Chondrocyte (in vitro differentiated cells): ENCODE measurements around the gene DDX20. TPM values are rescaled to one million over a fixed set of nuclear protein-coding genes. Genes with fewer than 3 reads are reported as not detected.

Experiments used
- DNase-seq: peaks from one replicate; pipeline ENCODE4 v3.0.0; 2021; ENCODE audit warnings: mixed read lengths, low spot score
- H3K27ac Mint-ChIP-seq: one replicate; pipeline ENCODE4 v1.8.0; 2021; ENCODE audit warnings: mild to moderate bottlenecking, moderate library complexity, mixed read lengths; ENCODE audit not compliant: unreplicated experiment
- H3K27me3 Mint-ChIP-seq: 2 replicates; pipeline ENCODE4 v1.8.0; 2021; ENCODE audit warnings: low read depth, mixed read lengths
- H3K36me3 Mint-ChIP-seq: 2 replicates; pipeline ENCODE4 v1.8.0; 2021; ENCODE audit warnings: low read depth, mixed read lengths
- H3K4me1 Mint-ChIP-seq: 2 replicates; pipeline ENCODE4 v1.8.0; 2021; ENCODE audit warnings: low read depth, mild to moderate bottlenecking, mixed read lengths
- H3K4me3 Mint-ChIP-seq: one replicate; pipeline ENCODE4 v1.8.0; 2021; ENCODE audit warnings: mild to moderate bottlenecking, moderate library complexity, mixed read lengths; ENCODE audit not compliant: unreplicated experiment
- H3K9me3 Mint-ChIP-seq: 2 replicates; pipeline ENCODE4 v1.8.0; 2021; ENCODE audit warnings: low read depth, mixed read lengths
- CTCF ChIP-seq: fragments of 200-600 bp; sonication (generic); IDR thresholded peaks from 2 replicates; pipeline ENCODE4 v1.5.0; 2021; ENCODE audit warnings: antibody characterized with exemption, mild to moderate bottlenecking, moderate library complexity
- total RNA-seq: library from RNA; stranded (reverse); gene quantifications from 3 replicates; pipeline ENCODE4 v1.2.1, GENCODE V29; 2021

Gene DDX20
- total RNA-seq, 1 donor from 2014 or later = 10.7 TPM

- TF ChIP-seq CTCF = no peak
- H3K27ac Mint-ChIP-seq = no peak overlapping the region
- no peak for DNase-seq
- no peaks in the 10 kb centered on the region for H3K9me3 Mint-ChIP-seq
- H3K4me1 Mint-ChIP-seq = peaks cover 9% of the 10 kb centered on the region
- H3K36me3 Mint-ChIP-seq = peaks cover 21% of the 10 kb centered on the region
- H3K27me3 Mint-ChIP-seq = no peaks in the 10 kb centered on the region
- H3K4me3 Mint-ChIP-seq = no peak overlapping the region
Measured at GRCh38 chr1:111761717-111762116, 6.0 kb downstream of the DDX20 start.

GRCh38 chr1:111762332-111762731, 6.6 kb downstream of the DDX20 start:
- H3K36me3 Mint-ChIP-seq = peaks cover 21% of the 10 kb centered on the region
- no peak for DNase-seq
- no peak for TF ChIP-seq CTCF
- no peak overlapping the region for H3K27ac Mint-ChIP-seq
- no peaks in the 10 kb centered on the region for H3K27me3 Mint-ChIP-seq
- H3K4me3 Mint-ChIP-seq = no peak overlapping the region
- H3K9me3 Mint-ChIP-seq = no peaks in the 10 kb centered on the region
- peaks cover 6% of the 10 kb centered on the region for H3K4me1 Mint-ChIP-seq

GRCh38 chr1:111768023-111768422, 12.3 kb downstream of the DDX20 start:
- Mint-ChIP-seq H3K4me1 (peaks cover 6% of the 10 kb centered on the region), H3K27ac (no peak overlapping the region), H3K9me3 (no peaks in the 10 kb centered on the region), H3K27me3 (no peaks in the 10 kb centered on the region), H3K36me3 (peaks cover 7% of the 10 kb centered on the region), H3K4me3 (no peak overlapping the region)
- DNase-seq = no peak
- TF ChIP-seq CTCF = no peak

- no peak for TF ChIP-seq CTCF
- peaks cover 6% of the 10 kb centered on the region for H3K4me1 Mint-ChIP-seq
Measured at GRCh38 chr1:111768625-111769024, 12.9 kb downstream of the DDX20 start.

GRCh38 chr1:111769517-111770146, 13.9 kb downstream of the DDX20 start:
- Mint-ChIP-seq H3K36me3 (peaks cover 7% of the 10 kb centered on the region), H3K9me3 (no peaks in the 10 kb centered on the region), H3K27me3 (no peaks in the 10 kb centered on the region), H3K27ac (peak overlapping the region; percentile 4), H3K4me1 (peaks cover 6% of the 10 kb centered on the region), H3K4me3 (no peak overlapping the region)
- no peak for DNase-seq
- peak; percentile 93 for TF ChIP-seq CTCF

More at GRCh38 chr1:111768625-111769024, 12.9 kb downstream of the DDX20 start:
- Mint-ChIP-seq H3K27ac (no peak overlapping the region), H3K9me3 (no peaks in the 10 kb centered on the region), H3K4me3 (no peak overlapping the region), H3K27me3 (no peaks in the 10 kb centered on the region), H3K36me3 (peaks cover 7% of the 10 kb centered on the region)
- DNase-seq = no peak
